ENCODE data around the gene LLCFC1.

The LLCFC1 gene

GRCh38 chr7:142925413-142925812 lies 13.9 kb upstream of the LLCFC1 start:
- H3K4me3 ChIP-seq (IDR thresholded peaks at IDR 0.05; ENCODE audit: insufficient read depth, low read depth, low read length) = no peak overlapping the region
- no peaks in the 10 kb centered on the region for H3K79me2 ChIP-seq (ENCODE audit: insufficient read depth, low read depth)
- no peak overlapping the region for H3K27ac ChIP-seq
- H3K4me2 ChIP-seq = no peak overlapping the region
- H3K27me3 ChIP-seq (ENCODE audit: insufficient read depth, low read depth) = no peaks in the 10 kb centered on the region
- TF ChIP-seq, protein P1, sequence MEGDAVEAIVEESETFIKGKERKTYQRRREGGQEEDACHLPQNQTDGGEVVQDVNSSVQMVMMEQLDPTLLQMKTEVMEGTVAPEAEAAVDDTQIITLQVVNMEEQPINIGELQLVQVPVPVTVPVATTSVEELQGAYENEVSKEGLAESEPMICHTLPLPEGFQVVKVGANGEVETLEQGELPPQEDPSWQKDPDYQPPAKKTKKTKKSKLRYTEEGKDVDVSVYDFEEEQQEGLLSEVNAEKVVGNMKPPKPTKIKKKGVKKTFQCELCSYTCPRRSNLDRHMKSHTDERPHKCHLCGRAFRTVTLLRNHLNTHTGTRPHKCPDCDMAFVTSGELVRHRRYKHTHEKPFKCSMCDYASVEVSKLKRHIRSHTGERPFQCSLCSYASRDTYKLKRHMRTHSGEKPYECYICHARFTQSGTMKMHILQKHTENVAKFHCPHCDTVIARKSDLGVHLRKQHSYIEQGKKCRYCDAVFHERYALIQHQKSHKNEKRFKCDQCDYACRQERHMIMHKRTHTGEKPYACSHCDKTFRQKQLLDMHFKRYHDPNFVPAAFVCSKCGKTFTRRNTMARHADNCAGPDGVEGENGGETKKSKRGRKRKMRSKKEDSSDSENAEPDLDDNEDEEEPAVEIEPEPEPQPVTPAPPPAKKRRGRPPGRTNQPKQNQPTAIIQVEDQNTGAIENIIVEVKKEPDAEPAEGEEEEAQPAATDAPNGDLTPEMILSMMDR (conservative IDR thresholded peaks at IDR 0.05; ENCODE audit: low read depth, low read length) = 0 out of 2 replicates have a peak, but pooled peaks have one; percentile 16
- no peaks in the 10 kb centered on the region for H4K20me1 ChIP-seq (ENCODE audit: insufficient read depth)
- no peak overlapping the region for H2AFZ ChIP-seq (ENCODE audit: low read depth)
- no peaks in the 10 kb centered on the region for H3K36me3 ChIP-seq (ENCODE audit: insufficient read depth)
- no peak overlapping the region for H3K9ac ChIP-seq
- no peaks in the 10 kb centered on the region for H3K4me1 ChIP-seq (ENCODE audit: low read depth, poor library complexity, severe bottlenecking)

DNA sequence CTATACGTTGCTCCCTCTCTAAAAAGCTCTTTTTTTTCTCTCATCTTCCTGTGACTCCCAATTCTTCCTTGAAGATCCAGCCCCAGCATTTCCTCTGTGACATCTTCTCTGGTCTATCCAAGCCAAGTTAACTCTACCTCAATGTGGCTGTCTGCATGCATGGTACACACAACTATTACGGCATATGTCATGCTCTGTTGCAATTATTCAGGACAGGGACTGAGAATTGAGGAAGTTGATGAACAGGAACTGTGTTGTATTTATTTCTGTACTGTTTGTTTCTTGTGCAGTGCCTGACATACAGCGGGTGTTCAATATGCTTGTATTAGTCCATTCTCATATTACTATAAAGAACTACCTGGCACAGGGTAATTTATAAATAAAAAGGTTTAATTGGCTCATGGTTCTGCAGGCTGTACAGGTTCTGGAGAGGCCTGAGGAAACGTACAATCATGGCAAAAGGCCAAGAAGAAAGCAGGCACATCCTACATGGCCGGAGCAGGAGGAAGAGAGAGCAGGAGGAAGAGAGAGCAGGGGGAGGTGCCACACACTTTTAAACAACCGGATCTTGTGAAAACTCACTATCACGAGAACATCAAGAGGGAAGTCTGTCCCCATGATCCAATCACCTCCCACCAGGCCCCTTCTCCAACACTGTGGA lies 12.1 kb upstream of the LLCFC1 start:
- Histone ChIP-seq H4K20me1 (ENCODE audit: insufficient read depth) (no peaks in the 10 kb centered on the region), H3K4me2 (no peak overlapping the region), H3K9ac (no peak overlapping the region), H2AFZ (ENCODE audit: low read depth) (no peak overlapping the region), H3K4me3 (IDR thresholded peaks at IDR 0.05; ENCODE audit: insufficient read depth, low read depth, low read length) (no peak overlapping the region), H3K79me2 (ENCODE audit: insufficient read depth, low read depth) (no peaks in the 10 kb centered on the region), H3K27ac (no peak overlapping the region), H3K36me3 (ENCODE audit: insufficient read depth) (no peaks in the 10 kb centered on the region), H3K27me3 (ENCODE audit: insufficient read depth, low read depth) (no peaks in the 10 kb centered on the region), H3K4me1 (ENCODE audit: low read depth, poor library complexity, severe bottlenecking) (no peaks in the 10 kb centered on the region)
- TF ChIP-seq, protein P1 (conservative IDR thresholded peaks at IDR 0.05; ENCODE audit: low read depth, low read length) = no peak

GRCh38 chr7:142927949-142928348 lies 11.3 kb upstream of the LLCFC1 start:
- Histone ChIP-seq H3K27ac (no peak overlapping the region), H3K36me3 (ENCODE audit: insufficient read depth) (no peaks in the 10 kb centered on the region), H4K20me1 (ENCODE audit: insufficient read depth) (no peaks in the 10 kb centered on the region), H3K4me3 (IDR thresholded peaks at IDR 0.05; ENCODE audit: insufficient read depth, low read depth, low read length) (no peak overlapping the region), H3K4me1 (ENCODE audit: low read depth, poor library complexity, severe bottlenecking) (no peaks in the 10 kb centered on the region), H2AFZ (ENCODE audit: low read depth) (no peak overlapping the region), H3K9ac (no peak overlapping the region), H3K4me2 (no peak overlapping the region), H3K79me2 (ENCODE audit: insufficient read depth, low read depth) (no peaks in the 10 kb centered on the region), H3K27me3 (ENCODE audit: insufficient read depth, low read depth) (no peaks in the 10 kb centered on the region)
- TF ChIP-seq, protein P1 (conservative IDR thresholded peaks at IDR 0.05; ENCODE audit: low read depth, low read length) = no peak

GRCh38 chr7:142930126-142930730 lies 9.1 kb upstream of the LLCFC1 start:
- H3K4me3 ChIP-seq (IDR thresholded peaks at IDR 0.05; ENCODE audit: insufficient read depth, low read depth, low read length) = no peak overlapping the region
- TF ChIP-seq, protein P1 (conservative IDR thresholded peaks at IDR 0.05; ENCODE audit: low read depth, low read length) = no peak
- no peaks in the 10 kb centered on the region for H4K20me1 ChIP-seq (ENCODE audit: insufficient read depth)
- H3K79me2 ChIP-seq (ENCODE audit: insufficient read depth, low read depth) = no peaks in the 10 kb centered on the region
- H3K27me3 ChIP-seq (ENCODE audit: insufficient read depth, low read depth) = no peaks in the 10 kb centered on the region
- no peak overlapping the region for H3K4me2 ChIP-seq
- no peak overlapping the region for H2AFZ ChIP-seq (ENCODE audit: low read depth)
- no peak overlapping the region for H3K9ac ChIP-seq
- H3K36me3 ChIP-seq (ENCODE audit: insufficient read depth) = no peaks in the 10 kb centered on the region
- H3K4me1 ChIP-seq (ENCODE audit: low read depth, poor library complexity, severe bottlenecking) = no peaks in the 10 kb centered on the region
- no peak overlapping the region for H3K27ac ChIP-seq
